ENCODE data around the gene PRSS12. TPM values are rescaled to one million over a fixed set of nuclear protein-coding genes. Genes with fewer than 3 reads are reported as not detected.

PRSS12 gene
- total and polyA plus RNA-seq, 11 donors = 0.01 to 0.14 (median 0.08) TPM; not detected in 8

GRCh38 chr4:118287711-118288451, 64.9 kb downstream of the PRSS12 start:
- Histone ChIP-seq H3K4me1 (no peaks in the 10 kb centered on the region), H3K9me3 (no peaks in the 10 kb centered on the region), H3K4me3 (no peak overlapping the region), H3K27ac (no peak overlapping the region), H3K36me3 (peaks cover 0 to 2% (median 0%) of the 10 kb centered on the region in 9 donors), H3K27me3 (no peaks in the 10 kb centered on the region)
- TF ChIP-seq POLR2A (IDR thresholded peaks at IDR 0.05) = no peak
- no peak for TF ChIP-seq CTCF (IDR thresholded peaks at IDR 0.05)
- intact Hi-C loops (cut with DNase I) = loop anchor here in 1 of 10 donors (10.0 kb wide), 1 partner anchor 397 kb away; the partner anchor contains the start of gene METTL14
- WGBS, 4 donors = 80 to 93% (median 88%) methylated on average over 2 of the region's 2 CpGs
- no peak for ATAC-seq
- DNase-seq = no peak

GRCh38 chr4:118286685-118287084, 66.1 kb downstream of the PRSS12 start:
- H3K27me3 ChIP-seq = no peaks in the 10 kb centered on the region
- no peak overlapping the region for H3K4me3 ChIP-seq
- H3K27ac ChIP-seq = no peak overlapping the region
- TF ChIP-seq CTCF (IDR thresholded peaks at IDR 0.05) (no peak), POLR2A (IDR thresholded peaks at IDR 0.05) (no peak)
- ATAC-seq = no peak
- WGBS, 4 donors = 98% methylated on average over 3 of the region's 3 CpGs
- peaks cover 0 to 6% (median 0%) of the 10 kb centered on the region in 12 donors for H3K4me1 ChIP-seq
- H3K36me3 ChIP-seq = peaks cover 0 to 6% (median 0%) of the 10 kb centered on the region in 9 donors
- H3K9me3 ChIP-seq = no peaks in the 10 kb centered on the region
- DNase-seq = no peak
- intact Hi-C loops (cut with DNase I) = loop anchor here in 1 of 10 donors (10.0 kb wide), 1 partner anchor 398 kb away; the partner anchor contains the start of gene METTL14

- H3K36me3 ChIP-seq = peaks cover 0 to 9% (median 0%) of the 10 kb centered on the region in 9 donors
- intact Hi-C loops (cut with DNase I) = loop anchor here in 1 of 10 donors (10.0 kb wide), 1 partner anchor 399 kb away; the partner anchor contains the start of gene METTL14
- no peak overlapping the region for H3K27ac ChIP-seq
- peaks cover 0 to 13% (median 4%) of the 10 kb centered on the region in 12 donors for H3K4me1 ChIP-seq
- WGBS, 4 donors = 97 to 100% (median 98%) methylated on average over 4 of the region's 4 CpGs
- H3K4me3 ChIP-seq = no peak overlapping the region
- no peak for DNase-seq
- TF ChIP-seq CTCF (IDR thresholded peaks at IDR 0.05) (no peak), POLR2A (IDR thresholded peaks at IDR 0.05) (no peak)
- no peaks in the 10 kb centered on the region for H3K9me3 ChIP-seq
- H3K27me3 ChIP-seq = no peaks in the 10 kb centered on the region
- ATAC-seq = no peak
Observed at GRCh38 chr4:118285931-118286330, 66.9 kb downstream of the PRSS12 start.

- peaks cover 3 to 29% (median 19%) of the 10 kb centered on the region in 12 donors for H3K4me1 ChIP-seq
- DNase-seq (no peak), ATAC-seq (no peak)
- WGBS, 4 donors = 77 to 86% (median 82%) methylated on average over 3 of the region's 3 CpGs
- no peak overlapping the region for H3K4me3 ChIP-seq
- H3K9me3 ChIP-seq = no peaks in the 10 kb centered on the region
- H3K27me3 ChIP-seq = no peaks in the 10 kb centered on the region
- no peak for TF ChIP-seq CTCF (IDR thresholded peaks at IDR 0.05)
- TF ChIP-seq POLR2A (IDR thresholded peaks at IDR 0.05) = no peak
- intact Hi-C loops (cut with DNase I) = loop anchor here in 3 of 10 donors (5.0 to 10.0 kb wide), 2 partner anchors 68 to 401 kb away; partner anchors contain the start of genes PRSS12 (in 2 of the 3) and METTL14 (in 1 of the 3)
- peaks cover 0 to 19% (median 8%) of the 10 kb centered on the region in 9 donors for H3K36me3 ChIP-seq
- H3K27ac ChIP-seq = no peak overlapping the region
Observed at GRCh38 chr4:118284169-118284568, 68.6 kb downstream of the PRSS12 start.
